C4-2B (cell line): ENCODE measurements around the gene CTSW.

Experiments used
- ZFX ChIP-seq: fragments of 450-650 bp; IDR thresholded peaks from 2 replicates; pipeline ENCODE4 v1.6.1; 2017
- TF ChIP-seq, protein P1 (sequence below): fragments of 450-650 bp; conservative IDR thresholded peaks from 2 replicates; pipeline ENCODE4 v1.5.1; 2017; ENCODE audit warnings: mild to moderate bottlenecking

GRCh38 chr11:65919573-65920371 lies 40.1 kb downstream of the CTSW start:
- TF ChIP-seq, protein P1, sequence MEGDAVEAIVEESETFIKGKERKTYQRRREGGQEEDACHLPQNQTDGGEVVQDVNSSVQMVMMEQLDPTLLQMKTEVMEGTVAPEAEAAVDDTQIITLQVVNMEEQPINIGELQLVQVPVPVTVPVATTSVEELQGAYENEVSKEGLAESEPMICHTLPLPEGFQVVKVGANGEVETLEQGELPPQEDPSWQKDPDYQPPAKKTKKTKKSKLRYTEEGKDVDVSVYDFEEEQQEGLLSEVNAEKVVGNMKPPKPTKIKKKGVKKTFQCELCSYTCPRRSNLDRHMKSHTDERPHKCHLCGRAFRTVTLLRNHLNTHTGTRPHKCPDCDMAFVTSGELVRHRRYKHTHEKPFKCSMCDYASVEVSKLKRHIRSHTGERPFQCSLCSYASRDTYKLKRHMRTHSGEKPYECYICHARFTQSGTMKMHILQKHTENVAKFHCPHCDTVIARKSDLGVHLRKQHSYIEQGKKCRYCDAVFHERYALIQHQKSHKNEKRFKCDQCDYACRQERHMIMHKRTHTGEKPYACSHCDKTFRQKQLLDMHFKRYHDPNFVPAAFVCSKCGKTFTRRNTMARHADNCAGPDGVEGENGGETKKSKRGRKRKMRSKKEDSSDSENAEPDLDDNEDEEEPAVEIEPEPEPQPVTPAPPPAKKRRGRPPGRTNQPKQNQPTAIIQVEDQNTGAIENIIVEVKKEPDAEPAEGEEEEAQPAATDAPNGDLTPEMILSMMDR = no peak
- 0 out of 2 replicates have a peak, but pooled peaks have one; percentile 33 for TF ChIP-seq ZFX
